Duodenal mucosa (tissue), 2 donors: ENCODE measurements around the gene CECR2.

Source experiments
- H3K27ac ChIP-seq: one replicate; pipeline ENCODE4 v1.7.0; 2013; ENCODE audit warnings: low read depth, low read length
- H3K27me3 ChIP-seq, 2 donors: one replicate each; pipeline ENCODE4 v1.7.0; 2013; ENCODE audit warnings: low read length in 2 of 2, control low read depth in 1 of 2; ENCODE audit not compliant: insufficient read depth in 2 of 2, control insufficient read depth in 1 of 2
- H3K36me3 ChIP-seq, 2 donors: one replicate each; pipeline ENCODE4 v1.7.0; 2013; ENCODE audit warnings: low read length in 2 of 2, control low read depth in 1 of 2; ENCODE audit not compliant: insufficient read depth in 2 of 2, control insufficient read depth in 1 of 2
- H3K4me1 ChIP-seq, 2 donors: one replicate each; pipeline ENCODE4 v1.7.0; 2013; ENCODE audit warnings: low read length in 2 of 2, control low read depth in 1 of 2; ENCODE audit not compliant: insufficient read depth in 2 of 2, control insufficient read depth in 1 of 2
- H3K4me3 ChIP-seq, 2 donors: one replicate each; pipeline ENCODE4 v1.7.0; 2013; ENCODE audit warnings: low read length in 2 of 2, low read depth in 1 of 2
- H3K9ac ChIP-seq, 2 donors: one replicate each; pipeline ENCODE4 v1.7.0; 2013; ENCODE audit warnings: low read length in 2 of 2, low read depth in 1 of 2
- H3K9me3 ChIP-seq, 2 donors: one replicate each; pipeline ENCODE4 v1.7.0; 2013; ENCODE audit warnings: low read length in 2 of 2, control low read depth in 1 of 2; ENCODE audit not compliant: control insufficient read depth in 1 of 2

CECR2 gene

GRCh38 chr22:17342361-17342760, 26.9 kb upstream of the CECR2 start:
- no peaks in the 10 kb centered on the region for H3K4me1 ChIP-seq
- H3K4me3 ChIP-seq: no peak overlapping the region
- no peak overlapping the region for H3K27ac ChIP-seq
- H3K9ac ChIP-seq: no peak overlapping the region
- peaks cover 0 to 3% of the 10 kb centered on the region in 2 donors for H3K27me3 ChIP-seq
- H3K36me3 ChIP-seq: no peaks in the 10 kb centered on the region
- no peaks in the 10 kb centered on the region for H3K9me3 ChIP-seq

- no peaks in the 10 kb centered on the region for H3K36me3 ChIP-seq
- no peaks in the 10 kb centered on the region for H3K27me3 ChIP-seq
- no peak overlapping the region for H3K9ac ChIP-seq
- no peaks in the 10 kb centered on the region for H3K4me1 ChIP-seq
- H3K9me3 ChIP-seq: no peaks in the 10 kb centered on the region
- no peak overlapping the region for H3K27ac ChIP-seq
- no peak overlapping the region for H3K4me3 ChIP-seq
These were observed 25.5 kb upstream of the CECR2 start for GRCh38 chr22:17343766-17344165.

GRCh38 chr22:17346578-17346977, 22.7 kb upstream of the CECR2 start:
- Histone ChIP-seq H3K9ac (no peak overlapping the region), H3K4me3 (no peak overlapping the region), H3K36me3 (no peaks in the 10 kb centered on the region), H3K4me1 (no peaks in the 10 kb centered on the region), H3K9me3 (no peaks in the 10 kb centered on the region), H3K27me3 (peaks cover 0 to 3% of the 10 kb centered on the region in 2 donors), H3K27ac (no peak overlapping the region)

GRCh38 chr22:17347724-17348123, 21.5 kb upstream of the CECR2 start:
- Histone ChIP-seq H3K4me3 (no peak overlapping the region), H3K9me3 (no peaks in the 10 kb centered on the region), H3K36me3 (no peaks in the 10 kb centered on the region), H3K9ac (no peak overlapping the region), H3K27ac (no peak overlapping the region), H3K4me1 (no peaks in the 10 kb centered on the region), H3K27me3 (peaks cover 0 to 3% of the 10 kb centered on the region in 2 donors)

GRCh38 chr22:17348464-17349103, 20.7 kb upstream of the CECR2 start:
- Histone ChIP-seq H3K4me1 (no peaks in the 10 kb centered on the region), H3K36me3 (no peaks in the 10 kb centered on the region), H3K4me3 (no peak overlapping the region), H3K27ac (no peak overlapping the region), H3K9me3 (no peaks in the 10 kb centered on the region), H3K9ac (no peak overlapping the region), H3K27me3 (peaks cover 0 to 3% of the 10 kb centered on the region in 2 donors)

- Histone ChIP-seq H3K4me1 (no peaks in the 10 kb centered on the region), H3K9ac (no peak overlapping the region), H3K27me3 (peaks cover 0 to 3% of the 10 kb centered on the region in 2 donors), H3K4me3 (no peak overlapping the region), H3K27ac (no peak overlapping the region), H3K9me3 (no peaks in the 10 kb centered on the region), H3K36me3 (no peaks in the 10 kb centered on the region)
These were observed 20.1 kb upstream of the CECR2 start for GRCh38 chr22:17349172-17349571.

- no peaks in the 10 kb centered on the region for H3K4me1 ChIP-seq
- H3K27ac ChIP-seq: no peak overlapping the region
- H3K9me3 ChIP-seq: no peaks in the 10 kb centered on the region
- no peaks in the 10 kb centered on the region for H3K36me3 ChIP-seq
- no peak overlapping the region for H3K9ac ChIP-seq
- no peak overlapping the region for H3K4me3 ChIP-seq
- H3K27me3 ChIP-seq: peaks cover 0 to 3% of the 10 kb centered on the region in 2 donors
These were observed 19.0 kb upstream of the CECR2 start for GRCh38 chr22:17350292-17350691.

- Histone ChIP-seq H3K9me3 (no peaks in the 10 kb centered on the region), H3K9ac (no peak overlapping the region), H3K27me3 (peaks cover 0 to 3% of the 10 kb centered on the region in 2 donors), H3K4me1 (no peaks in the 10 kb centered on the region), H3K27ac (no peak overlapping the region), H3K4me3 (no peak overlapping the region), H3K36me3 (no peaks in the 10 kb centered on the region)
These were observed 16.5 kb upstream of the CECR2 start for GRCh38 chr22:17352798-17353197.

- Histone ChIP-seq H3K4me1 (no peaks in the 10 kb centered on the region), H3K36me3 (no peaks in the 10 kb centered on the region), H3K9me3 (no peaks in the 10 kb centered on the region), H3K27me3 (no peaks in the 10 kb centered on the region), H3K9ac (no peak overlapping the region), H3K4me3 (no peak overlapping the region), H3K27ac (no peak overlapping the region)
These were observed 11.6 kb upstream of the CECR2 start for GRCh38 chr22:17357688-17358087.

- Histone ChIP-seq H3K27me3 (no peaks in the 10 kb centered on the region), H3K4me1 (no peaks in the 10 kb centered on the region), H3K9me3 (no peaks in the 10 kb centered on the region), H3K9ac (no peak overlapping the region), H3K4me3 (no peak overlapping the region), H3K27ac (no peak overlapping the region), H3K36me3 (no peaks in the 10 kb centered on the region)
These were observed 10.8 kb upstream of the CECR2 start for GRCh38 chr22:17358415-17358814.

- no peaks in the 10 kb centered on the region for H3K9me3 ChIP-seq
- no peak overlapping the region for H3K27ac ChIP-seq
- H3K4me3 ChIP-seq: no peak overlapping the region
- no peaks in the 10 kb centered on the region for H3K4me1 ChIP-seq
- H3K27me3 ChIP-seq: no peaks in the 10 kb centered on the region
- no peak overlapping the region for H3K9ac ChIP-seq
- no peaks in the 10 kb centered on the region for H3K36me3 ChIP-seq
These were observed 9.8 kb upstream of the CECR2 start for GRCh38 chr22:17359501-17359900.
